K562 treated with DMSO at 1 percent for 24 hours (cell line): ENCODE results near the gene ALG14. TPM values are rescaled to one million over a fixed set of nuclear protein-coding genes. Genes with fewer than 3 reads are reported as not detected.

ENCODE experiments used
- total RNA-seq: library from RNA; unstranded; fragments of 300-600 nt; gene quantifications from 2 replicates; pipeline ENCODE4 v1.2.3, GENCODE V29; 2022; ENCODE audit warnings: low read depth; ENCODE audit not compliant: insufficient read depth

Gene ALG14
- 1.00 and 2.0 TPM in 2 replicates for total RNA-seq

GRCh38 chr1:95072532-95073419, at the start of gene ALG14:
Gene ALG14 (minus strand): TSS chr1:95072951. CDS start chr1:95072898, 53 bp downstream.

GRCh38 chr1:95117207-95118066, 44.7 kb upstream of the ALG14 start, which contains the start of gene TLCD4:
Gene TLCD4 (plus strand): TSS chr1:95117355. CDS start chr1:95143902, 26,547 bp downstream.

GRCh38 chr1:94926915-94927404, 145.8 kb downstream of the ALG14 start, which contains the start of gene CNN3:
Gene CNN3 (minus strand): TSS chr1:94927110. CDS start chr1:94926894, 216 bp downstream.

Other genes with a start within 250 kb of the ALG14 start
- not detected in 2 replicates for gene CNN3, start 145.8 kb downstream of the ALG14 start, total RNA-seq
- gene TLCD4, start 44.4 kb upstream of the ALG14 start, total RNA-seq, result 4.6 and 6.0 TPM in 2 replicates
- 14.3 and 16.5 TPM in 2 replicates for gene RWDD3, start 161.3 kb upstream of the ALG14 start, total RNA-seq